ENCODE data around the gene PLCD4.

PLCD4 gene

DNA sequence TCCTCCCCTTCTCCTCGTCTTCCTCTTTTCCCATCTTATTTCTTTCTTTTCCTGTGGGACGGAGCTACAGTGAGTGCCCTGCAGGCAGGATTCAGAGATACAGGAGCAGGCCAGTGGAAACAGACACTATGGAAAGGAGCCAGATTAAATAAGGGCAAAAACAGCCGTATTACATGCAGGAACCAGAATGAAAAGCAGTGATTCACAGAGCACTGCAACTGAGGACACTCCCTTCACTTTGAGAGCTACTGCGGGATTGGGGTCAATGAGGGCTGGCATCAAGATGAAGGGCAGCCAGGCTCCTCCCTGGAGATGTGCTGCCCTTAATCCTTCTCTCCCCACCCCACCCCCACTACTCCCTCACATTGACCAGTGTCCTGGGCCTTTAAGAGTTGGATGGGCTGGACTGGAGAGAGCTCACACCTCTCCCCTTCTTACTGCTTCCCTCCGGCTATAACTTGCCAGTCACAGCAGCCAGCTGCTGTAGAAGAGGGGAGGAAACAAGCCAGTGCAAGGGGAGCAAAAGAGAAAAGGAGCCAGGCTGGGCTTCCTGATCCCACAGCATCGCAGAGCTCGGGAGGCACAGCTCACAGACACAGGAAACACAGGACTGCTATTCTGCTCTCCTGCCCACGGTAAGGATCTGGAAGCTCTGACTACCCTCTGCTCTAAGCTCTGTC is at the start of gene PLCD4:
Gene PLCD4, plus strand, starts transcription at position 464 of the 680 bp plus-strand sequence. CDS start 7,841 bp downstream, outside the sequence.
- peak in 1 of 2 experiments; percentile 7 for DNase-seq

DNA sequence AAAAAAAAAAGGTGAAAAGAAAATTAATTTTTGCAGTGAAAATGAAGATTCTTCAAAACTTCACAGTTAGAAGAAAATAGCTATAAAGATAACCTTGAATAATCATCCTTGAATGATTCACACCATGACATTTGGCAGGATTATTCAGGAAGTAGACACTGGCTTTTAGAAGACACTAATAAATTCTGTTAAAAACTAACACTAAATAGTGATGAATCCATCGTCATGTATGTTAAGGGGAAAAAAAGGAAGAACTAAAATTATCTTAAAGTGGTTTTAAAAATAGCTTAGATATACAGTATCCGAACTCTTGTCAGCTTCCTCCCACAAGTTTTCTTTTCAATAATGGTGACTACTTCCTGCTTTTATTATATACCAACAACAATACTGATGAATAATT is 49.8 kb upstream of the PLCD4 start:
- DNase-seq: no peak

DNA sequence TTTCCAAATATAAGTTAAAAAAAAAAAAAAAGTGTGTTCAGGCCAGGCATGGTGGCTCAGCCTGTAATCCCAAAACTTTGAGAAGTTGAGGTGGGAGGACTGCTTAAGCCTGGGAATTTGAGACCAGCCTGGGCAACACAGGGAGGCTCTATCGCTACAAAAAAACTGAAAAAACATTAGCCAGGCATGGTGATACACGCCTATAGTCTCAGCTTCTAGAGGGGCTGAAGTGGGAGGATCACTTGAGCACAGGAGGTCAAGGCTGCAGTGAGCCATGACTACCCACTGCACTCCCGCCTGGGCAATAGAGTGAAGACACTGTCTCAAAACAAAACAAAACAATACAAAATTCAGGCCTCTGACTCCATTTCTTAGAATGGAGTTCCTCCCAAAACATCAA is 48.7 kb upstream of the PLCD4 start:
- DNase-seq: no peak

DNA sequence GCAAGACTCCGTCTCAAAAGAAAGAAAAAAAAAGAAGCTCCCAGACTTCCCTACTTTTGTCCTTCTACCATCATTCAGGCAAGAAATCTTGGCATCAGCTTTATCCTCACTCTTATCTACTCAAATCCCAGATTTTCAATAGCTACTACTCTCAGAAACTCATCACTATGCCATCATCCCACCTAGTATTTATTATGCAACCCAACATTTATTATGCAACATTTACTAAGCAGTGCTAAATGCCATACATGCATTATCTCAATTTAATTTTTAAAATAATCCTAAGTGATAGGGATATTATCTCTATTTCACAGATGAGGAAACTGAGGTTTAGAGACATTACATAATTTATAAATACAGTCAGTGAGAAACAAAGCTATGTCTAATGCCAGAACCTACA is 43.6 kb upstream of the PLCD4 start:
- DNase-seq: no peak

DNA sequence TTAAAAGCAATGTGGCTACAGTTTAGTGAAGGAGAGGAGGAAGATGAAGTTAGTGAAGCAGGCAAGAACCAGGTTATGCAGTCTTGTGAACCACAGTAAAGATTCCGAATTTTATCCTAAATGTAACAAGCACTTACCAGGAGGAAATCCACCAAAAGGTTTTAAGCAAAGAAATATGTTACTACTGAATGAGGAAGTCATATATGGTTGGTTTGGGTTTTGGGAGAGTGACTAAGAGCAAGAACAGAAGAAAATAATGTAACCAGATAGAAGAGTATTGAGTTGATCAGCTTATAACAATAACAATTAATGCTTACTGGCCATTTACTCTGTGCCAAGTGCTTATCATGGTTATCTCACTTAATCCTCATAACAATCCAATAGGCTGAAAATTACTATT is 41.4 kb upstream of the PLCD4 start:
- DNase-seq: no peak

DNA sequence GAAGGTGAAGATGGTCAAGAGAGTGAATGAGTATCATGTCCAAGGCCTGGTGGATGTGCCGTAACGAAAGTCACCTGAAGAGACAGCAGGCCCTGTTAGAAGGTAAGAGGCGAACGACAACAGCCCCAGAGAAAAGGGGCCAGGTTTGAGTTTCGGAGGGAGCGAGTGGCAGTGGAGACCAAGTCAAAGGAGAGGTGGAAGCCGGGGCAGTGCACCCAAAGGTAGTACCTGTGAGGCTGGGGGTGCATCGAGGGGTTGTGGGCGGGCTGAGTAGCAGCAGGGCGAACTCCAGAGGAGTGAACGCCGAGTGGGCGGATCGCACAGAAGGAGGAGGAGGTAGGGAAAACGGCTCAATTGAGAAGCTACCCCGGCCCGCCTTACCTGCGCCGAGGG is 39.9 kb upstream of the PLCD4 start:
- DNase-seq: peak; percentile 60 to 87

DNA sequence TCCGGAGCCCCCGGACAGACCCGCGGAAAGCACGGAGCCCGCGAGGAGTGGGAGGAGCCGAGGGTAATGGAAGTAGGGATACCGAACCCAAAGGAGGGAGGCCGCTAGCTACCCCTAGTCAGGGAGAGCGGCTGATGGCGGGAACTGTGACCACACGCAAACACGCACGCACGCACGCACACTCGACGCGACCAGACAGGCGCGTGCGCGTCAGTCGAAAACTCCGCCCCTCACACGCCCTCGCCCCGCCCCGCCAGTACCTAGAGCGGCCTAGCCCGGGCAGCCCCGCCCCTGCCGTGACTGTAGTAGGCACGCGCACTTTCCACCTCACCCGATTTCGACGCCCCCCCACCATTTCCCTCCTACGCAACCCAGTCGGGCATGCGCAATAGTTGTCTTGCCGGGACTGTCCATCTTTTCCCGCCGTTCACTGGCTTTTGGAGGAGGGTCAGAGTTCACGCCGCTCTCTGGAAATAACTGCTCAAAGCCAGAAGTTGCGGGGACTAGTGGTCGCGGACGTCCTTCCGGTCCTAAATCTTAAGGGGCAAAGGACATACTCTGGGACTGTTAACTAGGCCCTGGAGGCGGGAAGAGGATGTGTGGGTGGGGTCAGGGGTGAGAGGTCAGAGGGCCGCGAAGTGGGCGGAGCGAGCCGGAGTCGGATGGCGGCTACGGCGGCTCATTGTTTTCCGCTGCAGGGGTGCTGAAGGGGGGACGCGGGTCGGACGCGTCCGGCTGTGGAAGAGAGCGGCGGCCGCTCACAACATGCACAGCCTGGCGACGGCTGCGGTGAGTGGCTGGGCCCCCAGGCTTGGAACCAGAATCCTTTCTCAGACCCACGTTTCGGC is 39.3 kb upstream of the PLCD4 start, which contains the start of the genes CNOT9 and USP37:
Gene CNOT9, plus strand, starts transcription at position 650 of the 848 bp plus-strand sequence. Its CDS starts 116 bp downstream, at position 766.
Gene USP37, minus strand, starts transcription at position 162 of the 848 bp plus-strand sequence. CDS start 9,698 bp downstream, outside the sequence.
- peak; percentile 92 to 99 for DNase-seq

DNA sequence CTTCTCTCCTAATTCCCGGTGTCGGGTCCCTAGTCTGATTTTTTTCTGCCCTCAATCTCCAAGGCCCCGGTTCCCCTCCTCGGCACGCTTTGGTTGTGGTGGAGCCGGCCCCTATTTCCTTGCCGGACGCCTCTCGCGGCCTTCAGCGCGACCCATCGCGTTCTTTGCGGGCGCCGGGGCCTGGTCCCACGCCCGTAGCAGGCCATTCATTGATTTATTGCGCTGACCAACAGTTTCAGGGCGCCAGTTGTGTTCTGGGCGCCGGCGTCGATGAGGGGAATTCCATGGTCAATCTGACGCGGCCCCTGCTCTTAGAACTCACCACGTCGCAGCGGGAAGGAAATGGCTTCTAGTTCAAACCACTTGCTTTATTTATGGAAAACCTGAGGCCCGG is 38.7 kb upstream of the PLCD4 start:
- peak; percentile 51 to 66 for DNase-seq

DNA sequence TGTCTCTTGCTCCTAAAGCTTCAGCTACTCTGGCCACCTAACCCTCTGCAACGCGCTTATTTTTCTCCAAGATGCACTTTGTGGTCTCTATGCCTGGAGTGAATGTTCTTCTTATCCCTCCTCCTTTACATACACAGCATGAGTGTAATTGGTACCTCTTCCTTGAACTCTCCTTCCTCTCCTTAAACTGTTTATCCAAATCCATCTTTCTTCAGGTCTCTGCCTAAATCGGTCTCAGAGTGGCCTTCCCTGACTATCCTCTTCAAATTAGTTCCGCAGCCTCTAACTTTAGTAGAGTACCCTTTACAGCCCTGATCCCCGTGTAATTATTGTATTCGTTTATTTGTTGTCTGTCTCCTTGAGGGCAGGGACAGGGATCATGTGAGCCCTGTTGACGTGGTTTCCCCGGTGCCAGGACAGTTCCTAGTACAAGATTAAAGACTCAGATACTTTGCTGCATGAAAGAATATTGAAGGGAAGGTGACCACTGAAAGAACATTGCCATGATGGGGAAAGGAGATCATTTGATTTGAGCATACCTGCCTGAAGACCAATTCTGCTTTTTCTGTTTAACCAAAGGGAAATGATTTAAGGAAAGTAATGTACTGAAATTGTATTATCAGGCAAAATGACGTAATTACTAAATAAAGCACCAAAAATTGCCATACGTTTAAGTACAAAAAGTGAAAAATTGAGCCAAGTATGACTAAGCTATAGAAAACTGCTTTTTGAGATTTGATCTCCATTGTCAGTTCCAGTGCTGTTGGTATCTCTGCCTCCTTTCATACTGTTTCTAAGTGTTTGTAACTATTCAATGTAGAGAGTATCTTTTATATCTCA is 37.8 kb upstream of the PLCD4 start:
- DNase-seq: peak in 1 of 2 experiments; percentile 10

DNA sequence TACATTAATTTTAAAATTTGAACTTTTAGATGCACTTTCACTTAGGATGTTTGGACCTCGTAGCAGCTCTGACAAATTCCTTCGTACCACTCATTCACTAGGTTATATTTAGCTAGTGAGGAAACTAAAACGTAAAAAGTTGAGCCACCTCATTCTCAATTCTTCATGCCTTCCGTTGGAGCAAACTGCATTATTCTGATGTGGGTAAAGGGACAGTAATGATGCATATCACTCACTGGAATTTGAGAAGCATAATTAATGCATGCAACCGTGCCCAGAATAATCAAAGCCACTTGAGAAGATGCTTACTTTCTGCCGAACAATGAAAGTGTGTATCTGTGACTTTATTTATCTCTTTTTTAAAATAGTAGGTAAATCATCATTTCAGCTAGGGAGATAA is 36.8 kb upstream of the PLCD4 start:
- DNase-seq: no peak

DNA sequence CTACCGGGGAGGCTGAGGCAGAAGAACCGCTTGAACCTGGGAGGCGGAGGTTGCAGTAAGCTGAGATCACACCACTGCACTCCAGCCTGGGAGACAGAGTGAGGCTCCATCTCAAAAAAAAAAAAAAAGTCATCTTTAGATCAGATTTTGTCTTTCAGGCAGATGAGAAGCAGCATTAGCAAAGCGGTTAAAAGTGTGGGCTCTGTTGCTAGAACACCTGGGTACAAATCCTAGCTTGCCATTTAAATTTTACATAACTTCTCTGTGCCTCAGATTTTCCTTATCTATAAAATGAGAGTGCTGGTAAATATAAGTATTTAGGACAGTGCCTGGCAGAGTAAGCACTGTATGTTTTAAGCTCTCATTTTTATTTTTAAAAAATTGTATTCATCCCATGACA is 30.8 kb upstream of the PLCD4 start:
- DNase-seq: no peak

DNA sequence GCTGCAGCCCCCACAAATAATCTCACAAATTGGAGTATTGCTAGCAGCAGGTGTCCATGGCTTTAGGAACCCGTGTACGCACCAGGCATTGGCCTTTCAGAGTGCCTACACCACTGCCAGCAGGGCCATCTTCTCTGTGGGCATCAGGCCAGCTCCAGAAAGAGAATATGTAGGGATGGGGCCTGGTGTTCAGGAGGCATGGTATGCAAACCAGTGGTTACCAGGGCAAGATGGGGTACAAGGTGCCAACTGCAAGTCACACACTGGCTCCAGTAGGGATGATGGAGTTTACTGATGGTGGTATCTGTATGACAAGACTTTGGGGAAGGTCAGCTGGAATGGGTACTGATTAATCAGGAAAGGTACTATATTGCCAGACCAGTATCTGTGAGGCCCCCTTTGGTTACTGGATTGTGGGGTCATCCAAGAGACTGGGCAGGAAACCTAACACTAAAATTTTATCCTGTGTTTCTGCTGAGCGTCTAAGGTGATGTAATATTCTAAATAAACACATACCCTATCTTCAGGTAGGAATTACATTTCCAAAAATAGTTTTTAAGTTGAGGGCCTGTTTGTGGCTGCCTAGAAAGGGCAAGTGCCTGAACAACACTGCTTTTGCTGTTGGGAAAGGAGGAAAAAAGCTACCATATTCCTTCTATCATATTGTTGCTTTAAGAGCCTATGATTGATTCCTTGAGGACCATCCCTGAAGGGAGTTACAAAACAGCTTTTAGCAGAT is 30.0 kb upstream of the PLCD4 start:
- DNase-seq: peak in 1 of 2 experiments; percentile 2

DNA sequence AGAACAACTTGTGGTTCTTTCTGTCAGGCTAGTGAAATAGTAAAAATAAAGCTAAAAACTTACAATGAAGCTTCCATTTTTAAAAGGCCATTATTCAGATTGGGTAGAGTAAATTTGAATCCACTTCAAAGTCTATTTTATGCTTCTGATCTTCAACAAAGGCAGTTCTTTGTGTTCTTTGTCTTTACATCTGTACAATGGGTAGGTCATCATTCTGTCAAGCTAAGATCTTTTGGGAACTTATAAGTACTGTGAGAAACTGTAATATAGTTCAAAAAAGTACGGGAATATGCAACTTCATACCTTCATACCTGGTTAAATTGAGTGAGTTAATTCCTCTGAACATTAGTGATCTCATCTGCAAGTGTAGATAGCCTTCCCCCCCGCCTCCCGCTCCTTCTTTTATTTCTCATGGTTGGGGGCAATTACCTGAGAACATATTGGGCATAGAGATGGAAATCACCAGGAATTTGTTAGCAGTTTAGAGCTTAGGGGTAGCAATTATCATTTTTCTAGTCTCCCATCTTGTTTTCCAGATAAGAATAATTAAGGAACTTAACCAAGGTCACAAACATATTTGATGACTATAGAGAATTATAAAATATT is 29.3 kb upstream of the PLCD4 start:
- no peak for DNase-seq

DNA sequence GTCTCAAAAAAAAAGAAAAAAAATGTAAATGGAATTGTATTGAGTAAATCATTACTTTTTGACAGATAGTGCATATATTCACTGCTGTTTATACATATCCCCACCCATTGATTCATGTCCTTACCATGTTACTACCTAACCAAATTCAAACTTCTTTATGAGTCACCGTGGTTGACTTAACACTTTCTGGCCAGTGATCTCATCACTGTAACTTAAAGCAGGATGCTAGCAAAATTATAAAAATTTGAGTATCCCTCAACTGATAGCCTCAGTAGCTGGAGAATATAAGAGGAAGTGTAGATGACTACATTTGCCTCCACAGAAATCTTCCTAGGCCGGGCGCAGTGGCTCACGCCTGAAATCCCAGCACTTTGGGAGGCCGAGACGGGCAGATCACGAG is 25.6 kb upstream of the PLCD4 start:
- DNase-seq: no peak

DNA sequence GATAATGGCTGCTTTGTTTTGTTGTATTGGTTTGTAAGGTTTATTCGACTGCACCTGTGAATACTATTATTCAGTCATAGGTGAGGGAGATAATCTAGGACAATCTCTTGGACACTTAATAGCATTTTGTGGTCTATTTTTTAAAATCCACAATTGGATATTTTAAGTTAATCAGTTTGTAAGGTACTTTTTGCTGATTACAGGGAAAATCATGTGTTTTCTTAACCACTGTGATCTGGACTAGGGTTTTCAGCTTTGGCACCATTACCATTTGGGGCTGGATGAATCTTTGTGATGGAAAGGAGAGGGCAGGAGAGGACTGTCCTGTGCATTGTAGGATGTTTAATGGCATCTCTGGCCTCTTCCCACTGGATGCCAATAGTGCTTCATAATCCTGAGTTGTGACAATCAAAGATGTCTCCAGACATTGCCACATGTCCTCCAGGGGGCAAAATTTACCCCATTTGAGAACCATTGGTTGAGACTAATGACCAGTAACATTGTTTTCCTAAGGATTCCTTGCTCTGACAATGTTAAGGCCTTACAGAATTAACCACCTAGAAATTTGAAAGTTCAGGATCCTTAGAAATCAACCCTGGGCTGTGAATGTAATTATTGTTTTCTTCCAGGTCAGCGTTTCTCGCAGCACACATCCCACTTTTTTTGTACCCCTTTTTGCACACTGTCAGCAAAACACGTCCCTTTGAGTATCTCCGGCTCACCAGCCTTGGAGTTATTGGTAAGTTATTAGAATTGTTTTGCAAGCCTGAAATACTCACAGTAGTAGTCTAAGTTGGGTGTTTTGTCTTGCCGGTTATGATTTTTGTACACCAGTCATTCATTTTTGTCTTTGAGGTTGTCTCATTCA is 23.5 kb upstream of the PLCD4 start:
- no peak for DNase-seq

DNA sequence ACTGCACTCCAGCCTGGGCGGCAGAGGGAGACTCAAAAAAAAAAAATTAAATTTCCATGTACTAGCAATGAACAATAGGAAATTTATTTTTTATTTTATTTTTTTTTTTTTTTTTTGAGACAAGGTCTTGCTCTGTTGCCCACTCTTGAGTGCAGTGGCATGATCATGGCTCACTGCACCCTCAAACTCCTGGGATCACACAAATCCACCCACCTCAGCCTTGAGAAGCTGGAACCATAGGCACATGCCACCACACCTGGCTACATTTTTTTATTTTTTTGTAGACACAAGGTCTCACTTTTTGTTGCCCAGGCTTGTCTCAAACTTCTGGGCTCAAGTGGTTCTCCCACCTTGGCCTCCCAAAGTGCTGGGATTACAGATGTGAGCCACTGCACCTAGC is 22.2 kb upstream of the PLCD4 start:
- DNase-seq: no peak

DNA sequence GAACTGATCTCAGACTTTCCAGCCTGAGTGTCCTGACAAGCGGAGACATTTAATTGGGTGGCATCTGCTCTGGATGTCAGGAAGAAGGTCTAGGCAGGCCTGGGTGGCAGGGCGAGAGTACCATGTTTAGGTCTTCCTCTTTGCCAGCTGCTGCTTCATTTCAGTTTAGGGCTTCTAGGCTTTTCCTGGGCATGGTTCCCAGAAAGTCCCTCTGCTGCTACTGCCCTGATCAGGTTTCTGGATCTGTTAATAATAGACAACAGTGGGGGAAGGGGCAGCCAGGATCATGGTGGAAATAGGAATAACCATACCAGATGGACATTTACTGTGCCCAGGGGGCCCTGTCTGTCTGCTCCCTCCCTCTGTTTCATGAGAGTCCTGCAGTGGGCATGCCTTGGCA is 2.3 kb upstream of the PLCD4 start:
- no peak for DNase-seq

DNA sequence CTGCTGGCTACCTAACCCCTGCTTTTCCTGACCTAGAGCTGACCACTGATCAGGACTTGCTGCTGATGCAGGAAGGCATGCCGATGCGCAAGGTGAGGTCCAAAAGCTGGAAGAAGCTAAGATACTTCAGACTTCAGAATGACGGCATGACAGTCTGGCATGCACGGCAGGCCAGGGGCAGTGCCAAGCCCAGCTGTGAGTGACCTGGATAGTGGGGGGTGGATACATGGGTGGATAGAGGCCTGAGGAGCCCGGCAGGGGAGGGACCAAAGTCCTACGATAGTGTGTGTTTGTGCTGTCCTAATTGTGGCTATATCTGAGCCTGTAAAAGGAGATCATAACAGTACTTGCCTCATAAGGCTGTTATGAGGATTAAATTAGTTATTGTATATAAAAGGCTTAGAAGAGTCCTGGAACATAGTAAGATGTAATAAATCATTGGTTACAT is 8.2 kb downstream of the PLCD4 start:
- DNase-seq: no peak

DNA sequence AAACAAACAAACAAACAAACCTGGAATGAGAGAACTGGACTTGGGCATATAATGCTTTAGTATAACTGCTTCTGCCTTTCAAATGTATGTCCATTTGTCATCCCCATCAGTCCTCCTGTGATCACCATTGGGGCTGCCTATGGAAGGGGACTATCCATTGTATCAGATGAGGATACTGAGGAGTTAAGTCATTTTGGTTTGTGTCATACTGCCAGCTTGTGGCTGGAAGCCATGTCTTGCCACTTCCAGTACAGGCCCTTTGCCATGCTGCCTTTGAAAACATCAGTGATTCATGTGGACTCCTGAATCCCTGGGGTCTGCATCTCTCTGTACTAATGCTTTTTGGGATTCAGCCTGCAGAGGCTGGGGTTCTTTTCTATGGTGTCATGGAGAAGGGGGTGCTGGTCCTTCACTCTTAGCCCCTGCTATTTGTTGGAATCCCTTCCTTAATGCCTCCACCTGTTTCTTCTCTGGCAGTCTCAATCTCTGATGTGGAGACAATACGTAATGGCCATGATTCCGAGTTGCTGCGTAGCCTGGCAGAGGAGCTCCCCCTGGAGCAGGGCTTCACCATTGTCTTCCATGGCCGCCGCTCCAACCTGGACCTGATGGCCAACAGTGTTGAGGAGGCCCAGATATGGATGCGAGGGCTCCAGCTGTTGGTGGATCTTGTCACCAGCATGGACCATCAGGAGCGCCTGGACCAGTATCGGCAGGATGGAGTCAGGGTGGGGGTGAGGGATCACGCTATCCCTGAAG is 10.6 kb downstream of the PLCD4 start:
- DNase-seq: peak in 1 of 2 experiments; percentile 26

DNA sequence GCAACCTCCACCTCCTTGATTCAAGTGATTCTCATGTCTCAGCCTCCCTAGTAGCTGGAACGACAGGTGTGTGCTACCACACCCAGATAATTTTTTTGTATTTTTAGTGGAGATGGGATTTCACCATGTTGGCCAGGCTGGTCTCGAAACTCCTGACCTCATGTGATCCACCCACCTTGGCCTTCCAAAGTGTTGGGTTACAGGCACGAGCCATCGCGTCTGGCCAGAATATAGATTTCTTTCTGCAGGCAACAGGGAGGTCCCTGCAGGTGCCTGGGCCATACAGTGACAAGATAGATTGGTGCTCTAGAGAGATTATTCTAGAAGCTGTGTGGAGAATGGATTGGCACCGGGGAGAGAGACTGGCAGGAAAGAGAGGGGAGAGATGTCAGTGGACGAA is 13.3 kb downstream of the PLCD4 start:
- DNase-seq: no peak

Measured in NCI-H526 (cell line).